ENCODE measurements around the gene TSPAN5. TPM values are rescaled to one million over a fixed set of nuclear protein-coding genes. Genes with fewer than 3 reads are reported as not detected.
"Not testable (repeated sequence)": the region's sequence is repeated elsewhere in the genome, so short reads cannot be mapped to it uniquely, and the experiment has no call there.

Gene TSPAN5
- total RNA-seq, 2 donors from 2014 or later = 1.8 to 2.0 TPM

DNA sequence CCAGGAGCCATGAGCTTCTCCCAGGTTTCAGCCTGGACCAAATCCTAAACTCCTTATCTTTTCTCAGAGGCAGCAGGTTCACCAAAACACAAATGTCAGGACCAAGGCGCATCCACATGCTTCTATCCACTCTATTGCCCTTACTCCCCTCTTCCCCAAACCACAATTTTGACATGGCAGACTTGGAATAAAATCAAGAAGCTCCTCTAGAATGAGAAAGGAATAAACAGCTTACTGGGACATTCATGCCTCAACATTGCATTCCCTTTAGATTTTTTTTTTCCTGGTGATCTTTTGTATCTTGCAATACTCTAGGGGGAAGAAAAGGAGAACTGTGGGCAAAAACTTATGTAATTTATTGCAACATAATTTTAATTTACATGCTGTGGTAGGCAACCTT, 119.1 kb downstream of the TSPAN5 start:
- H3K36me3 ChIP-seq (replicated peaks in 1 of 2; ENCODE audit: insufficient read depth in 1 of 2, low read depth in 2 of 2) = no peaks in the 10 kb centered on the region
- no peak for TF ChIP-seq POLR2A (IDR thresholded peaks at IDR 0.05)
- TF ChIP-seq, protein P1, sequence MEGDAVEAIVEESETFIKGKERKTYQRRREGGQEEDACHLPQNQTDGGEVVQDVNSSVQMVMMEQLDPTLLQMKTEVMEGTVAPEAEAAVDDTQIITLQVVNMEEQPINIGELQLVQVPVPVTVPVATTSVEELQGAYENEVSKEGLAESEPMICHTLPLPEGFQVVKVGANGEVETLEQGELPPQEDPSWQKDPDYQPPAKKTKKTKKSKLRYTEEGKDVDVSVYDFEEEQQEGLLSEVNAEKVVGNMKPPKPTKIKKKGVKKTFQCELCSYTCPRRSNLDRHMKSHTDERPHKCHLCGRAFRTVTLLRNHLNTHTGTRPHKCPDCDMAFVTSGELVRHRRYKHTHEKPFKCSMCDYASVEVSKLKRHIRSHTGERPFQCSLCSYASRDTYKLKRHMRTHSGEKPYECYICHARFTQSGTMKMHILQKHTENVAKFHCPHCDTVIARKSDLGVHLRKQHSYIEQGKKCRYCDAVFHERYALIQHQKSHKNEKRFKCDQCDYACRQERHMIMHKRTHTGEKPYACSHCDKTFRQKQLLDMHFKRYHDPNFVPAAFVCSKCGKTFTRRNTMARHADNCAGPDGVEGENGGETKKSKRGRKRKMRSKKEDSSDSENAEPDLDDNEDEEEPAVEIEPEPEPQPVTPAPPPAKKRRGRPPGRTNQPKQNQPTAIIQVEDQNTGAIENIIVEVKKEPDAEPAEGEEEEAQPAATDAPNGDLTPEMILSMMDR (IDR thresholded peaks at IDR 0.05) = no peak
- no peaks in the 10 kb centered on the region for H3K9me3 ChIP-seq
- H3K27ac ChIP-seq = no peak overlapping the region
- no peaks in the 10 kb centered on the region for H3K27me3 ChIP-seq
- ATAC-seq (no peak), DNase-seq (no peak)
- no peaks in the 10 kb centered on the region for H3K4me1 ChIP-seq
- H3K4me3 ChIP-seq = no peak overlapping the region
- intact Hi-C loops (cut with DNase I) = no loop called here
- WGBS, 2 donors = 93 to 97% methylated on average over 1 of the region's 1 CpG

- intact Hi-C loops (cut with DNase I) = no loop called here
- Histone ChIP-seq H3K9me3 (no peaks in the 10 kb centered on the region), H3K4me1 (no peaks in the 10 kb centered on the region), H3K27ac (no peak overlapping the region), H3K36me3 (replicated peaks in 1 of 2; ENCODE audit: insufficient read depth in 1 of 2, low read depth in 2 of 2) (no peaks in the 10 kb centered on the region), H3K4me3 (no peak overlapping the region), H3K27me3 (no peaks in the 10 kb centered on the region)
- TF ChIP-seq, protein P1 (IDR thresholded peaks at IDR 0.05) = no peak
- TF ChIP-seq POLR2A (IDR thresholded peaks at IDR 0.05) = no peak
- ATAC-seq (no peak), DNase-seq (no peak)
- 88 to 90% methylated on average over 9 to 11 of the region's 11 CpGs for WGBS, 2 donors
Measured at GRCh38 chr4:98536631-98537030, 121.8 kb downstream of the TSPAN5 start.

DNA sequence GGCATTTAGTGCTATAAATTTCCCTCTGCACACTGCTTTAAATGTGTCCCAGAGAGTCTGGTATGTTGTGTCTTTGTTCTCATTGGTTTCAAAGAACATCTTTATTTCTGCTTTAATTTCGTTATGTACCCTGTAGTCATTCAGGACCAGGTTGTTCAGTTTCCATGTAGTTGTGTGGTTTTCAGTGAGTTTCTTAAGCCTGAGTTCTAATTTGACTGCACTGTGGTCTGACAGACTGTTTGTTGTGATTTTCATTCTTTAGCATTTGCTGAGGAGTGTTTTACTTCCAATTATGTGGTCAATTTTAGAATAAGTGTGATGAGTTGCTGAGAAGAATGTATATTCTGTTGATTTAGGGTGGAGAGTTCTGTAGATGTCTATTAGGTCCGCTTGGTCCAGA, 124.3 kb downstream of the TSPAN5 start:
- H3K36me3 ChIP-seq (replicated peaks in 1 of 2; ENCODE audit: insufficient read depth in 1 of 2, low read depth in 2 of 2); intact Hi-C loops (cut with DNase I); H3K27ac ChIP-seq; DNase-seq; H3K4me1 ChIP-seq; H3K9me3 ChIP-seq; H3K27me3 ChIP-seq; H3K4me3 ChIP-seq; ATAC-seq: not testable (repeated sequence)
- 71 to 81% methylated on average over 2 of the region's 2 CpGs for WGBS, 2 donors

DNA sequence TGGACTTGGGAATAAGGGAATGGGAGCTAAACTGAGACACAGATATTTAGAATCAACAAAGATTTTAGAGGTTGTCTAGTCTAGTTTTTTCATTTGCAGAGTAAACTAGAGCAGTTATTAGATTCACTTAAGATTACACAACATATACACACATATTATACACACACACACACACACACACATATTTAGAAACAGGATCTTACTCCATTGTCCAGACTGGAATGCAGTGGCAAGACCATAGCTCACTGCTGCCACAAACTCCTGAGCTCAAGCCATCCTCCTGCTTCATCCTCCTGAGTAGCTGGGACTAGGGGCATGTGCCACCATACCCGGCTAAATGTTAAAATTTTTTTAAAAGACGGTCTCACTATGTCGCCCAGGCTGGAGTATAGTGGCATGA, 127.8 kb downstream of the TSPAN5 start:
- ATAC-seq (no peak), DNase-seq (no peak)
- Histone ChIP-seq H3K27ac (no peak overlapping the region), H3K4me1 (no peaks in the 10 kb centered on the region), H3K9me3 (no peaks in the 10 kb centered on the region), H3K36me3 (replicated peaks in 1 of 2; ENCODE audit: insufficient read depth in 1 of 2, low read depth in 2 of 2) (no peaks in the 10 kb centered on the region), H3K27me3 (no peaks in the 10 kb centered on the region), H3K4me3 (no peak overlapping the region)
- intact Hi-C loops (cut with DNase I) = no loop called here
- 95 to 96% methylated on average over 3 of the region's 3 CpGs for WGBS, 2 donors
- TF ChIP-seq, protein P1 (IDR thresholded peaks at IDR 0.05) = no peak
- no peak for TF ChIP-seq POLR2A (IDR thresholded peaks at IDR 0.05)

DNA sequence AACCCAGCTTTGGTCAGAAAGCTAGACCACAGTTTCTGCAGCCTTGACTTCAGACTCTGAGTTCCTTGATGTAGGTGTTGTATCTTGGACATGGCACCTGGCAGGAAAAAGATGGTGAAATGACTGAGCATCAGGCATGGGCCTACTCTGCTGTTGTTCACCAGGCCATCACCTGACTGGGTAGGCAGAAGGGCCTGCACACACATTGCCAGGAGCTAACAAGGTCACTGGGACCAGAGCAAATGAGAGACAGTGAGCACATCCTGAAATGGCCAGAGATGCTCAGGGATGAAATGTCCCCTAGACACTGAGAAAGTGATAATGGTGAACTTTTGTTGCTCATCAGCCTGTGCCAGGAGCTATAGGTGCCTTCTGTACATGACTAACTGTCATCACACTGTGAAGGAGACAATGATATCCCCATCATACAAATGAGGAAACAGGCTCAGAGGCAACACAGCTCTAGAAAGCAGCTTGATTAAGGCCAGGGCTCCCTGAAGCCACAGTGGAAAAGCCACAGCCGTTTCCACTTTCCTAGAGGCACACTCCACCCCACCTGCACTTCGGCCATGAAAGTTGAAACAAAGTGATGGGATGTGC, 128.3 kb downstream of the TSPAN5 start:
- Histone ChIP-seq H3K9me3 (no peaks in the 10 kb centered on the region), H3K36me3 (replicated peaks in 1 of 2; ENCODE audit: insufficient read depth in 1 of 2, low read depth in 2 of 2) (no peaks in the 10 kb centered on the region), H3K4me3 (no peak overlapping the region), H3K27ac (no peak overlapping the region), H3K27me3 (no peaks in the 10 kb centered on the region), H3K4me1 (no peaks in the 10 kb centered on the region)
- intact Hi-C loops (cut with DNase I) = no loop called here
- TF ChIP-seq, protein P1 (IDR thresholded peaks at IDR 0.05) = no peak
- TF ChIP-seq POLR2A (IDR thresholded peaks at IDR 0.05) = no peak
- ATAC-seq (no peak), DNase-seq (no peak)
- 64 to 71% methylated on average over 2 of the region's 2 CpGs for WGBS, 2 donors
